Neural progenitor cell (in vitro differentiated cells): ENCODE measurements around the gene RAX2. TPM values are rescaled to one million over a fixed set of nuclear protein-coding genes. Genes with fewer than 3 reads are reported as not detected.

ENCODE experiments used
- DNase-seq: peaks from one replicate; pipeline ENCODE4 v3.0.0-alpha.2; 2016; ENCODE audit warnings: low spot score
- H2AFZ ChIP-seq: fragments of 200-600 bp; sonication (generic); replicated peaks from 2 replicates; pipeline ENCODE4 v1.6.1; 2016; ENCODE audit warnings: antibody characterized with exemption
- H3F3A ChIP-seq: fragments of 200-600 bp; sonication (generic); 2 replicates; pipeline ENCODE4 v1.6.1; 2016; ENCODE audit warnings: antibody characterized with exemption, low read depth
- H3K27ac ChIP-seq: fragments of 200-600 bp; sonication (generic); 2 replicates; pipeline ENCODE4 v1.5.1; 2016; ENCODE audit warnings: mild to moderate bottlenecking
- H3K27me3 ChIP-seq: fragments of 200-600 bp; sonication (generic); 2 replicates; pipeline ENCODE4 v1.6.1; 2016; ENCODE audit warnings: mild to moderate bottlenecking, moderate library complexity
- H3K36me3 ChIP-seq: fragments of 200-600 bp; sonication (generic); 2 replicates; pipeline ENCODE4 v1.5.1; 2016
- H3K4me1 ChIP-seq: fragments of 200-600 bp; sonication (generic); 2 replicates; pipeline ENCODE4 v1.6.1; 2016; ENCODE audit warnings: mixed run types
- H3K4me2 ChIP-seq: fragments of 200-600 bp; sonication (generic); 2 replicates; pipeline ENCODE4 v1.6.1; 2016
- H3K4me3 ChIP-seq: fragments of 200-600 bp; sonication (generic); 2 replicates; pipeline ENCODE4 v1.5.1; 2016
- H3K79me2 ChIP-seq: fragments of 200-600 bp; sonication (generic); 2 replicates; pipeline ENCODE4 v1.6.1; 2016; ENCODE audit warnings: low read depth
- H3K9ac ChIP-seq: fragments of 200-600 bp; sonication (generic); 2 replicates; pipeline ENCODE4 v1.6.1; 2016
- H3K9me3 ChIP-seq: fragments of 200-600 bp; sonication (generic); 2 replicates; pipeline ENCODE4 v1.5.1; 2016; ENCODE audit warnings: low read depth
- H4K20me1 ChIP-seq: fragments of 200-600 bp; sonication (generic); 2 replicates; pipeline ENCODE4 v1.6.1; 2016; ENCODE audit warnings: low read depth
- H3K27ac Mint-ChIP-seq: 3 replicates; pipeline ENCODE4 v1.8.0; 2021; ENCODE audit warnings: mixed read lengths
- H3K27me3 Mint-ChIP-seq: 2 replicates; pipeline ENCODE4 v1.8.0; 2022; ENCODE audit warnings: low read depth, mild to moderate bottlenecking, inconsistent platforms, moderate library complexity, mixed read lengths; ENCODE audit not compliant: insufficient read depth
- H3K36me3 Mint-ChIP-seq: 3 replicates; pipeline ENCODE4 v1.8.0; 2021; ENCODE audit warnings: mixed read lengths
- H3K4me1 Mint-ChIP-seq: 3 replicates; pipeline ENCODE4 v1.8.0; 2021; ENCODE audit warnings: mixed read lengths
- H3K4me3 Mint-ChIP-seq: 3 replicates; pipeline ENCODE4 v1.8.0; 2021; ENCODE audit warnings: mild to moderate bottlenecking, moderate library complexity, mixed read lengths
- H3K9me3 Mint-ChIP-seq: 3 replicates; pipeline ENCODE4 v1.8.0; 2020; ENCODE audit warnings: mixed read lengths
- EZH2 ChIP-seq: fragments of 200-600 bp; sonication (generic); IDR thresholded peaks from 2 replicates; pipeline ENCODE4 v1.6.1; 2017; ENCODE audit warnings: antibody characterized with exemption, mild to moderate bottlenecking, moderate library complexity
- EZH2phosphoT487 ChIP-seq: fragments of 200-600 bp; sonication (generic); IDR thresholded peaks from 2 replicates; pipeline ENCODE4 v1.6.1; 2017; ENCODE audit warnings: antibody characterized with exemption
- total RNA-seq: library from RNA; depleted of rRNA; stranded (reverse); fragments of >200 nt; gene quantifications from 2 replicates; pipeline ENCODE4 v1.2.3, GENCODE V29; 2015; ENCODE audit warnings: low replicate concordance
- TF ChIP-seq, protein P1 (sequence below): fragments of 200-600 bp; sonication (generic); IDR thresholded peaks from 2 replicates; pipeline ENCODE4 v1.5.1; 2017; ENCODE audit warnings: antibody characterized with exemption, mild to moderate bottlenecking

Gene RAX2
- total RNA-seq, 1 donor from 2014 or later = not detected

GRCh38 chr19:3725640-3726310 is 46.3 kb downstream of the RAX2 start:
- H3K4me2 ChIP-seq = peak overlapping the region; percentile 38
- peaks cover 10% of the 10 kb centered on the region for H4K20me1 ChIP-seq
- H3K79me2 ChIP-seq = no peaks in the 10 kb centered on the region
- no peak overlapping the region for H3K4me3 ChIP-seq
- H2AFZ ChIP-seq = no peak overlapping the region
- H3K9ac ChIP-seq = no peak overlapping the region
- H3K27me3 ChIP-seq = peaks cover 6% of the 10 kb centered on the region
- TF ChIP-seq, protein P1, sequence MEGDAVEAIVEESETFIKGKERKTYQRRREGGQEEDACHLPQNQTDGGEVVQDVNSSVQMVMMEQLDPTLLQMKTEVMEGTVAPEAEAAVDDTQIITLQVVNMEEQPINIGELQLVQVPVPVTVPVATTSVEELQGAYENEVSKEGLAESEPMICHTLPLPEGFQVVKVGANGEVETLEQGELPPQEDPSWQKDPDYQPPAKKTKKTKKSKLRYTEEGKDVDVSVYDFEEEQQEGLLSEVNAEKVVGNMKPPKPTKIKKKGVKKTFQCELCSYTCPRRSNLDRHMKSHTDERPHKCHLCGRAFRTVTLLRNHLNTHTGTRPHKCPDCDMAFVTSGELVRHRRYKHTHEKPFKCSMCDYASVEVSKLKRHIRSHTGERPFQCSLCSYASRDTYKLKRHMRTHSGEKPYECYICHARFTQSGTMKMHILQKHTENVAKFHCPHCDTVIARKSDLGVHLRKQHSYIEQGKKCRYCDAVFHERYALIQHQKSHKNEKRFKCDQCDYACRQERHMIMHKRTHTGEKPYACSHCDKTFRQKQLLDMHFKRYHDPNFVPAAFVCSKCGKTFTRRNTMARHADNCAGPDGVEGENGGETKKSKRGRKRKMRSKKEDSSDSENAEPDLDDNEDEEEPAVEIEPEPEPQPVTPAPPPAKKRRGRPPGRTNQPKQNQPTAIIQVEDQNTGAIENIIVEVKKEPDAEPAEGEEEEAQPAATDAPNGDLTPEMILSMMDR = no peak
- no peak for TF ChIP-seq EZH2
- no peak for TF ChIP-seq EZH2phosphoT487
- Mint-ChIP-seq H3K9me3 (no peaks in the 10 kb centered on the region), H3K27me3 (peaks cover 22% of the 10 kb centered on the region), H3K27ac (no peak overlapping the region), H3K36me3 (no peaks in the 10 kb centered on the region), H3K4me3 (no peak overlapping the region), H3K4me1 (peaks cover 15% of the 10 kb centered on the region)
- no peak overlapping the region for H3K27ac ChIP-seq
- H3K36me3 ChIP-seq = no peaks in the 10 kb centered on the region
- peaks cover 34% of the 10 kb centered on the region for H3K4me1 ChIP-seq
- H3F3A ChIP-seq = peaks cover 41% of the 10 kb centered on the region
- DNase-seq = peak; percentile 82
- H3K9me3 ChIP-seq = no peaks in the 10 kb centered on the region

DNA sequence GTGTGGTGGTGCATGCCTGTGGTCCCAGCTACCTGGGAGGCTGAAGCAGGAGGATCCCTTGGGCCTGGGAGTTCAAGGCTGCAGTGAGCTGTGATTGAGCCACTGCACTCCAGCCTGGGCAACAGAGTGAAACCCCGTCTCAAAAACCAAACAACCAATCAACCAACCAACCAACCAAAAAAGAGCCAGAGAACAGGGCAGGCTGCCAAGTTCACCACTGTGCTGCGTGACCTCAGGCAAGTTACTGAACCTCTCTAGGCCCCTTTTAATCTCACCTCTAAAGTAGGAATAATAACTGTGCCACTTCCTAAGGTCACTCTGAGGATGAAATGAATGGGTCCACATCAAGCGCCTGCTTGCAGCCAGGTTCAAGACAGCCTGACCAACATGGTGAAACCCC is 46.9 kb downstream of the RAX2 start:
- Mint-ChIP-seq H3K4me3 (no peak overlapping the region), H3K4me1 (peaks cover 15% of the 10 kb centered on the region), H3K27ac (no peak overlapping the region), H3K27me3 (peaks cover 22% of the 10 kb centered on the region), H3K9me3 (no peaks in the 10 kb centered on the region), H3K36me3 (no peaks in the 10 kb centered on the region)
- DNase-seq = no peak
- H3K4me2 ChIP-seq = no peak overlapping the region
- no peaks in the 10 kb centered on the region for H3K36me3 ChIP-seq
- H3F3A ChIP-seq = peaks cover 47% of the 10 kb centered on the region
- H3K4me3 ChIP-seq = no peak overlapping the region
- H3K27me3 ChIP-seq = peaks cover 6% of the 10 kb centered on the region
- no peak overlapping the region for H3K27ac ChIP-seq
- no peak overlapping the region for H3K9ac ChIP-seq
- H3K9me3 ChIP-seq = no peaks in the 10 kb centered on the region
- TF ChIP-seq, protein P1 = no peak
- TF ChIP-seq EZH2 (no peak), EZH2phosphoT487 (no peak)
- no peaks in the 10 kb centered on the region for H3K79me2 ChIP-seq
- peaks cover 37% of the 10 kb centered on the region for H3K4me1 ChIP-seq
- no peak overlapping the region for H2AFZ ChIP-seq
- H4K20me1 ChIP-seq = peaks cover 10% of the 10 kb centered on the region

- TF ChIP-seq EZH2 (no peak), EZH2phosphoT487 (no peak)
- TF ChIP-seq, protein P1 = no peak
- Mint-ChIP-seq H3K36me3 (no peaks in the 10 kb centered on the region), H3K4me1 (peaks cover 15% of the 10 kb centered on the region), H3K27ac (no peak overlapping the region), H3K4me3 (no peak overlapping the region), H3K27me3 (peaks cover 26% of the 10 kb centered on the region), H3K9me3 (no peaks in the 10 kb centered on the region)
- peaks cover 52% of the 10 kb centered on the region for H3F3A ChIP-seq
- peaks cover 37% of the 10 kb centered on the region for H3K4me1 ChIP-seq
- H3K27ac ChIP-seq = no peak overlapping the region
- DNase-seq = peak; percentile 85
- H3K4me2 ChIP-seq = peak overlapping the region; percentile 62
- H4K20me1 ChIP-seq = peaks cover 10% of the 10 kb centered on the region
- no peaks in the 10 kb centered on the region for H3K36me3 ChIP-seq
- H2AFZ ChIP-seq = no peak overlapping the region
- no peaks in the 10 kb centered on the region for H3K9me3 ChIP-seq
- H3K9ac ChIP-seq = no peak overlapping the region
- peaks cover 6% of the 10 kb centered on the region for H3K27me3 ChIP-seq
- peak overlapping the region; percentile 26 for H3K4me3 ChIP-seq
- H3K79me2 ChIP-seq = no peaks in the 10 kb centered on the region
Measured at GRCh38 chr19:3723883-3724282, 48.1 kb downstream of the RAX2 start.
